Natural killer cell (primary cell): ENCODE results near the gene PHACTR3. TPM values are rescaled to one million over a fixed set of nuclear protein-coding genes. Genes with fewer than 3 reads are reported as not detected.

Experiments used
- ATAC-seq, 3 donors: fragments of 150-1000 bp in 2 of 3; fragments of 200-7000 bp in 1 of 3; cut with Tn5 transposase; 1 replicate in 1 of 3; 2 replicates in 2 of 3; pipeline ENCODE4 v1.10.0; 2021; ENCODE audit warnings: mild to moderate bottlenecking in 2 of 3, moderate library complexity in 2 of 3
- DNase-seq, 2 donors: peaks; one replicate each; pipeline versions ENCODE4 v3.0.0 to v3.0.0-alpha.2; 2013 to 2021; ENCODE audit warnings: mixed read lengths in 1 of 2
- H3K27ac ChIP-seq: one replicate; pipeline ENCODE4 v1.5.1; 2013; ENCODE audit warnings: mild to moderate bottlenecking, low read length
- H3K27me3 ChIP-seq: one replicate; pipeline ENCODE4 v1.6.1; 2013; ENCODE audit warnings: low read length; ENCODE audit not compliant: control insufficient read depth, insufficient read depth
- H3K36me3 ChIP-seq: one replicate; pipeline ENCODE4 v1.6.1; 2013; ENCODE audit warnings: low read length; ENCODE audit not compliant: control insufficient read depth, insufficient read depth
- H3K4me1 ChIP-seq: one replicate; pipeline ENCODE4 v1.6.1; 2013; ENCODE audit warnings: low read length; ENCODE audit not compliant: control insufficient read depth, insufficient read depth
- H3K4me3 ChIP-seq: one replicate; pipeline ENCODE4 v1.5.1; 2013; ENCODE audit warnings: low read length
- H3K9me3 ChIP-seq: one replicate; pipeline ENCODE4 v1.6.1; 2013; ENCODE audit warnings: low read length; ENCODE audit not compliant: control insufficient read depth, insufficient read depth
- H3K27ac Mint-ChIP-seq, 2 donors: one replicate each; pipeline ENCODE4 v1.8.0; 2022; ENCODE audit warnings: mild to moderate bottlenecking in 2 of 2, mixed read lengths in 2 of 2, moderate library complexity in 1 of 2
- H3K27me3 Mint-ChIP-seq, 2 donors: one replicate each; pipeline ENCODE4 v1.8.0; 2022; ENCODE audit warnings: low read depth in 2 of 2, mixed read lengths in 2 of 2
- H3K36me3 Mint-ChIP-seq: one replicate; pipeline ENCODE4 v1.8.0; 2022; ENCODE audit warnings: mixed read lengths
- H3K4me1 Mint-ChIP-seq, 2 donors: one replicate each; pipeline ENCODE4 v1.8.0; 2022; ENCODE audit warnings: mixed read lengths in 2 of 2
- H3K4me3 Mint-ChIP-seq: one replicate; pipeline ENCODE4 v1.8.0; 2022; ENCODE audit warnings: mild to moderate bottlenecking, moderate library complexity, mixed read lengths
- H3K9me3 Mint-ChIP-seq, 2 donors: one replicate each; pipeline ENCODE4 v1.8.0; 2022; ENCODE audit warnings: mixed read lengths in 2 of 2
- CTCF ChIP-seq: fragments of 200-600 bp; IDR thresholded peaks from one replicate; pipeline ENCODE4 v1.8.0; 2022; ENCODE audit warnings: antibody characterized with exemption
- WGBS: methylation state at CpG from one replicate; pipeline ENCODE4 v1.1.7; 2013; ENCODE audit warnings: missing lambda C conversion rate; ENCODE audit not compliant: insufficient coverage; 5-methylcytosine and 5-hydroxymethylcytosine counted together
- intact Hi-C: fragments of 100-400 bp; cut with micrococcal nuclease; formaldehyde crosslinking; loops from one replicate; pipeline ENCODE4 v1.14.2; 2022
- total RNA-seq, 4 donors: library from RNA; stranded (reverse); fragments of 120-200 nt in 1 of 4; gene quantifications; one replicate each; pipeline versions ENCODE4 v1.2.3 to v1.2.4, GENCODE V29; 2013 to 2022

Gene PHACTR3
- total RNA-seq, 3 donors from 2014 or later (not counting 1 experiment from before 2014, with no cell fraction given) = not detected

GRCh38 chr20:59790346-59790745, 186.0 kb downstream of the PHACTR3 start:
- Histone ChIP-seq H3K4me3 (no peak overlapping the region), H3K27me3 (no peaks in the 10 kb centered on the region), H3K36me3 (no peaks in the 10 kb centered on the region), H3K4me1 (no peaks in the 10 kb centered on the region), H3K9me3 (no peaks in the 10 kb centered on the region), H3K27ac (no peak overlapping the region)
- no peaks in the 10 kb centered on the region for H3K9me3 Mint-ChIP-seq
- no CpG with 5 or more reads among the region's 1 CpG for WGBS
- DNase-seq (no peak), ATAC-seq (no peak)
- no peak overlapping the region for H3K4me3 Mint-ChIP-seq
- TF ChIP-seq CTCF = no peak
- intact Hi-C loops = no loop called here
- H3K4me1 Mint-ChIP-seq = no peaks in the 10 kb centered on the region
- no peak overlapping the region for H3K27ac Mint-ChIP-seq
- no peaks in the 10 kb centered on the region for H3K36me3 Mint-ChIP-seq
- H3K27me3 Mint-ChIP-seq = peaks cover 11 to 25% of the 10 kb centered on the region in 2 donors

- peaks cover 12% of the 10 kb centered on the region for H3K36me3 Mint-ChIP-seq
- H3K27me3 Mint-ChIP-seq = peaks cover 15 to 38% of the 10 kb centered on the region in 2 donors
- no peaks in the 10 kb centered on the region for H3K4me1 Mint-ChIP-seq
- Histone ChIP-seq H3K27ac (no peak overlapping the region), H3K36me3 (no peaks in the 10 kb centered on the region), H3K9me3 (no peaks in the 10 kb centered on the region), H3K4me3 (no peak overlapping the region), H3K4me1 (no peaks in the 10 kb centered on the region), H3K27me3 (no peaks in the 10 kb centered on the region)
- no peak for TF ChIP-seq CTCF
- WGBS = 100% methylated on average over 1 of the region's 1 CpG
- H3K27ac Mint-ChIP-seq = no peak overlapping the region
- peaks cover 2 to 14% of the 10 kb centered on the region in 2 donors for H3K9me3 Mint-ChIP-seq
- ATAC-seq = no peak
- no peak for DNase-seq
- H3K4me3 Mint-ChIP-seq = no peak overlapping the region
- intact Hi-C loops = no loop called here
Observed at GRCh38 chr20:59792300-59792699, 188.0 kb downstream of the PHACTR3 start.

- Histone ChIP-seq H3K9me3 (no peaks in the 10 kb centered on the region), H3K36me3 (no peaks in the 10 kb centered on the region), H3K27me3 (no peaks in the 10 kb centered on the region), H3K27ac (no peak overlapping the region), H3K4me1 (no peaks in the 10 kb centered on the region), H3K4me3 (no peak overlapping the region)
- no peak for DNase-seq
- H3K4me1 Mint-ChIP-seq = no peaks in the 10 kb centered on the region
- H3K9me3 Mint-ChIP-seq = peaks cover 2 to 14% of the 10 kb centered on the region in 2 donors
- ATAC-seq = no peak
- peaks cover 16% of the 10 kb centered on the region for H3K36me3 Mint-ChIP-seq
- no peak for TF ChIP-seq CTCF
- H3K4me3 Mint-ChIP-seq = no peak overlapping the region
- H3K27ac Mint-ChIP-seq = no peak overlapping the region
- peaks cover 9 to 34% of the 10 kb centered on the region in 2 donors for H3K27me3 Mint-ChIP-seq
- no CpG with 5 or more reads among the region's 2 CpGs for WGBS
- intact Hi-C loops = no loop called here
Observed at GRCh38 chr20:59794555-59794954, 190.2 kb downstream of the PHACTR3 start.

- peaks cover 14 to 21% of the 10 kb centered on the region in 2 donors for H3K27me3 Mint-ChIP-seq
- no peak overlapping the region for H3K27ac Mint-ChIP-seq
- DNase-seq (no peak), ATAC-seq (no peak)
- Histone ChIP-seq H3K36me3 (no peaks in the 10 kb centered on the region), H3K4me1 (no peaks in the 10 kb centered on the region), H3K27me3 (no peaks in the 10 kb centered on the region), H3K4me3 (no peak overlapping the region), H3K27ac (no peak overlapping the region), H3K9me3 (peaks cover 5% of the 10 kb centered on the region)
- no peak for TF ChIP-seq CTCF
- intact Hi-C loops = no loop called here
- H3K4me1 Mint-ChIP-seq = no peaks in the 10 kb centered on the region
- peaks cover 16% of the 10 kb centered on the region for H3K36me3 Mint-ChIP-seq
- no peak overlapping the region for H3K4me3 Mint-ChIP-seq
- WGBS = no CpG with 5 or more reads among the region's 1 CpG
- peaks cover 8 to 17% of the 10 kb centered on the region in 2 donors for H3K9me3 Mint-ChIP-seq
Observed at GRCh38 chr20:59800309-59800708, 196.0 kb downstream of the PHACTR3 start.
